Anterior cingulate cortex (tissue), 58 donors: ENCODE data around the gene RAB31.
"Not testable (repeated sequence)": the region's sequence is repeated elsewhere in the genome, so short reads cannot be mapped to it uniquely, and the experiment has no call there.

Experiments
- DNase-seq, 58 donors: peaks; one replicate each; lab custom pipeline; 2025; lab: John Stamatoyannopoulos, UW

Gene RAB31

DNA sequence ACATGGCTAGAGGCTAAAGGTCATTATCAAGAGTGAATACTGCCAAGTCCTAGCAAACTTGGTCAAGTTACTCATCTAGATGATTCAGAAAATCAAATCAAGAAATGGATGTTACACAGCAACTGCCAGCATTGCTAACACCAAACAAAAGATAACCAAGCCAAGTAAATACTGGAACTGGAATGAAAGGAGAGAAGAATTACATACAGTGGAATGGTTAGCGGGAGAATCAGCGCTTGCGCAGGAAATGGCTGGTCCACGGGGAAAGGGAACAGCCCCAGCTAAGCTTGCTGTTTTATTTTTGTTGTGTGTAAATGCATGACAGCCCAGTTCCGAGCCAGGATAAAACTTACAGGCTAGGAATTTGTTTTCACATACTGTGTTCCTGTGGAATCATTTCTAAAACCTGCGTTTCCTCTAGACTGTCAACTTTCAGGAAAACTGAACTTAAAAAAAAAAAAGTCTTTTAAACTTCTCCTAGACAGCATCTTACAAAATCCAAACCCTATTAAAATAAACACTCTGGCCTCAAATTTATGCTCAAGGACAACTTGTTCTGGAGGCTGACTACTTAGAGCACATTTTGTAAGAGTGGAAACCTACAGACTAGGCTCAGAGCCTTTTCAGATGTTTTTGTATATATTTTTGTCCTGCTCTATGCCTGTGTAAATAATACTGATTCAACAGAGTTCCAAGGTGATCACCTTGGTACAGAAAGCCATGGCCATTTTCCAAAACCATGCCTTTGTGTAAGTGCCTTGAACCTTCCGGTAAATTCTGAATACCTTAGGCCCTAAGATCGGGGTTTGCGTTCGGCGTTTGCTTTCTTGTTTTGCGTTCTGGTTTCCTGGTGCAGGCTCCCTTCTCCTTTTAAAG, 146.9 kb downstream of the RAB31 start:
- DNase-seq = no peak

DNA sequence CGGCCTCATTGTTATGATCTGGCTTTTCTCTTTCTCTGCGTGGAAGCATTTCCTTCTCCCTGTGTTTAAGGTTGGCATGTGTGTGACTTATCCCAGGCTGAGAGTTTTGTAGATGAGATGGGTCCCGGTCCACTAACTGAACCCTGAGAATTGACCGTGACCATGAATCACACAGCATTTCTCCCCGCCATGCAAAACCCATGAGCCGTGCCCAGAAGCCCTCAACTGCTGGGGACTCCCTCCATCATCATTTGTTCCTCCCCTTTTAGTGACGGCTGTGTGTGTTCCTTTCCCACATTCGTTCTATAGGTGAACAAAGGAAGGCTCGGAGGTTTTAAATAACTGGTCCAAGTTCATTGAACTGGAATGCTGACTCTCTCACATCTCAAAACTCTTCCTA, 147.6 kb downstream of the RAB31 start:
- no peak for DNase-seq

DNA sequence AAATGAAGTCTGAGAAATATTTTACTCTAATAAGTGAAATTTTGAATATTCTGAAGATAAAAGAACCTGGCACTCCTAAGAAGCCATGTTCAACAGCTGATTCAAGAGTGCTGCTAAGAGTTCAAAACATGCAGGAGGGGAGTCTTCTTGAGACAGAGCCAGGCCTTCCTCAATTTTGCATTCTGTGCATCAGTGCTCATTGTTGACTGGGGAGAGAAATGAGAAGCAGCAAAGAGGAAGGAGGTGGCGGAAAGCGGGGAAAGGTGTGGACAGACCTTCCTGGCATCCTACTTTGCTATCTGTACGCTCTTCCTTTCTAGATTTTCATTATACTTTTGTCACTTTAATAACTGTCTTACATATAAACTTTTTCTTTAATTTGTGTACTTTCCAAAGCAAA, 148.0 kb downstream of the RAB31 start:
- no peak for DNase-seq

DNA sequence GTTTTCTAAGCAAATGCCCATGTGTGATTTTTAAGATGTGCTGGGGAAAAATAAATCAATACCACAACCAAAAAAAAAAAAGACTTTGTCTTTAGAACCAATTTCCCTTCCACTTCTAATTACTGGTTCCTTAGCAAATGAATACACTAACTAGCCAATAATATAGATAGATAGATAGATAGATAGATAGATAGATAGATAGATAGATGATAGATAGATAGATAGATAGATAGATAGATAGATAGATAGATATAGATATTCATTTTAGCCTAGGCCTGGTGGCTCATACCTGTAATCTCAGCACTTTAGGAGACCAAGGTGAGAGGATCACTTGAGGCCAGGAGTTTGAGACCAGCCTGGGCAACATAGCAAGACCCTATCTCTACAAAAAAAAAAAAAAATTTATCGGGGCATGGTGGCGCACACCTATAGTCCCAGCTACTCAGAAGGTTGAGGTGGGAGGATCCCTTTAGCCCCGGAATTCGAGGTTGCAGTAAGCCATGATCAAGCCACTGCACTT, 149.4 kb downstream of the RAB31 start:
- not testable (repeated sequence) for DNase-seq

DNA sequence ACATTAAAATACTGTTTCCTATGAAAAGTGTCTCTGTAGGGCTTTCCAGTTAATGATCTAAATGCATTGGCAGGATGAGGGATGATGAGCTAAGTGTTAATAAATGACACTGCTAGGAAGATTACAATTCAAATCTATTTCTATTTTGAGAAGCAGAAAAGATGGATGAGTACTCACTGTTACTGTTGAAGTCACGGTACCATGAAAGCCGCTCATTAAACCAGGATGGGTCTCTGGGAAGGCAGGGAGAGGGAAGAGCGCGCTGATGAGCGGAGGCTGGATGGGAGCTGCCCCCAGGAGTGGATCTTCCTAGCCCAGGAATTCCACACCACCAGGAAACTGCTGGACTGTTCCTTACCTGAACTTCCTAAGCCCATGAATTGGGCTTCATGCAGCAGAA, 150.5 kb downstream of the RAB31 start:
- DNase-seq = no peak

DNA sequence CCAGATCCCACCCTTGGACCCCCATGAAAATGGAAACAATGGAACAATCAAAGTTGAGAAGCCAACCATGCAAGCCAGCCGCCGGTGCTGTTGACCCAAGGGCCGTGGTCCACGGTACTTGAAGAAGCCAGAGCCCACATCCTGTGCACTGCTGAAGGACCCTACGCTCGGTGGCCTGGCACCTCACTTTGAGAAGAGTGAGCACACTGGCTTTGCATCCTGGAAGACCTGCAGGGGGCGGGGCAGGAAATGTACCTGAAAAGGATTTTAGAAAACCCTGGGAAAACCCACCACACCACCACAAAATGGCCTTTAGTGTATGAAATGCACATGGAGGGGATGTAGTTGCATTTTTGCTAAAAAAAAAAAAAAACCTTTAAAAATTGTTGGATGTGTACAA, 151.1 kb downstream of the RAB31 start:
- DNase-seq = no peak

DNA sequence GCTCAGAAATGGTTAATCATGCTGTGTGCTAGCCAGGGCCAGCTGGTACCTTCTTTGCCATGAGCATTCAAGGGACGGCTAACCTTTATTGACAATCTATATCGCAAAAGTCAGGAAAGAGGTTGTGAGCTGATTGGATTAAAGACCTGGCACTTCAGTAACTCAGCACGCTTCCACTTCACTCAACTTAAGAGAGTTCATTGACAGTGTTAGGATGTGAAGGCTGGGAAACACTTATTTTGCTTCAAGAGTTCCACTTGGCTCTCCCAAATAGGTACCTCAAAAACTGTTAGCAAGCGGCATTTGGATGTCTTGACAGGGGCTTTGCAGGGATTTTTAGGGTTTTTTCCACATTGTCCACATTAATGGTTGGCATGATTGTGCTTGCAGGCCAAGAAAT, 152.6 kb downstream of the RAB31 start:
- DNase-seq = no peak

DNA sequence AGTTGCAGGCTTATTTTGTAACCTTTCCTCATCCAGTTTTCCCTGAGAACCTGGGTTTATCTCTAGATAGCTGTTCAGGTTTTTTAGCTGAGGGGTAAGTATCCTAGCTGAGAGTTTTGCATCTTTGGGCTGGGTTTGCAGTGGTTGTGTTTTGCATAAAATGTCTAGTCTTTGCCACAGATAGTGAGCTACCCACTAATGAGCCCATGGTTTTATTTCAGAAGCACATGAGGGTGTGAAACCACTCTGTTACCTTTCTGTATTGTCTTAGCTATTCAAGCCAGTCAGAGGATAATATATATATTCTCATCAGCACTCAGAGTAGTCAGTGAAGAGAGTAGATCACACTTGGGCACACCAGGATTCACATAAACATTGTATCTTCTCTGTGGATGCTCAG, 153.1 kb downstream of the RAB31 start:
- no peak for DNase-seq

DNA sequence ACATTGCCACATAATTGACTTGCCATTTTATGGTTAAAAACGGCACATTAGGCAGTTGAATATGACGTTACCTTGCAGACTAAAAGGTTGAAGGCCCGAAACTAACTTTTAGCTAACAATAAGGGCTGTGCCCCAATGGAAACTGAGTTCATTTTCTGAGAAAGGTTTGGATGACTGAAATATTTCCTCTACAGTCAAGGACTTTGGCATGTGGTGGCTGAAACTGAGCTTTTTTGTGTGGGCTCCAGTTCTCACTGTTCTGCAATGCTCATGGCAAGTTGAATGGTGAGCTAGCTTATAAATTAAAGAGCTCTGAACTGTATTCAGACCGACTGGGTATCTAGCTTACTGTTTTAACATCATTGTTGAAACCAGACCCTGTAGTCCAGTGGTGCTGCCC, 153.8 kb downstream of the RAB31 start:
- no peak for DNase-seq

DNA sequence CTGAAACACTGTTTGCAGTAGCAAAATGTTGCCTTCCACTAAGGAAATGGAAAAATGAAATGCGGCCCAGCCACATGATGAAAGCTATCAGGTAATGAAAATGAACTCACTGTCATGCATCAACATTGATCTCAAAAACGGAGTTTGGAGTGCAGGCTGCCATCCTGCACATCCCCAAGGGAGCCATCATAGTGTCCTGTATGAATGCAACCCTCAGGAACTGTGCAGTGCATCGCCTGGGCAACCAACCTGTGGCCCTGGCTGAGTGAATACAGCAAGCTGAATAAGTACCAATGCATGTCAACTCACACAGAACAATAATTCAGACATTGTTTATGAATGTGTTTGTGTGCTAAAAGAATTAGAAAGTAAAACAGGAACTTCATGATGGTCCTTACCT, 154.6 kb downstream of the RAB31 start:
- DNase-seq = no peak

DNA sequence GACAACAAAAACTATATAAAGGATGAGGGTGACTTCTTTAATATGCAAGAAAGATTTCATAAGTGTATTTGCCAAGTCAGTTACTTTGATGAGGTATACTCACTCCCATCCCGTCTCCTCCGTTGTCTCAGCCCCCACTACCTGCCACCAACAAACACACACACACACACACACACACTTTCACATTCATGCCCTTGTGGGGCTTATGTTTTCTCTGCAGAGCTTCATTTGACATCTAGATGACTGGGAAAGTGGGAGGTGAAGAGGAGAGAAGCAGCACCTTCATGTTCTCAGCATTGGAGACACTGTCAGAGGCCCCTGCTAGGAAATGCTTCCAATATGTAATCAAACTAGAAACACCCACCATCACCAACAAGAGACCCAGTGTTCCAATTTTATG, 155.2 kb downstream of the RAB31 start:
- DNase-seq = no peak

DNA sequence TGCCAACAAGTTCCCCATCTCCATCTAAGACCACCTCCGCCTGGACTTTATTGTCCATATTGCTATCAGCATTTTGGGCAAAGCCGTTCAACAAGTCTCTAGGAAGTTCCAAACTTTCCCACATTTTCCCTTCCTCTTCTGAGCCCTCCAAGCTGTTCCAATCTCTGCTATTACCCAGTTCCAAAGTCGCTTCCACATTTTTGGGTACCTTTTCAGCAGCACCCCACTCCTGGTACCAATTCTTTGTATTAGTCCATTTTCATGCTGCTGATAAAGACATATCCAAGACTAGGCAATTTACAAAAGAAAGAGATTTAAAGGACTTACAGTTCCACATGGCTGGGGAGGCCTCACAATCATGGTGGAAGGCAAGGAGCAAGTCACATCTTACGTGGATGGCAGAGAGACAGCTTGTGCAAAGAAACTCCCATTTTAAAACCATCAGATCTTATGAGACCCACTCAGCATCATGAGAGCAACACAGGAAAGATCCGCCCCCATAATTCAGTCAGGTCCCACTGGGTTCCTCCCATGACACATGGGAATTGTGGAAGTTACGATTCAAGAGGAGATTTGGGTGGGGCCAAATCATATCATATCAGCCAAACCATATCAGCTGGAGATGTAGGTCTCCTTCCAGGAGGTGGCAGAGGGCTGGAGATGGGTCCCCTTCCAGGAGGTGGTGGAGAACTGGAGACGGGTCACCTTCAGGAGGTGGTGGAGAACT, 157.8 kb downstream of the RAB31 start:
- no peak for DNase-seq

DNA sequence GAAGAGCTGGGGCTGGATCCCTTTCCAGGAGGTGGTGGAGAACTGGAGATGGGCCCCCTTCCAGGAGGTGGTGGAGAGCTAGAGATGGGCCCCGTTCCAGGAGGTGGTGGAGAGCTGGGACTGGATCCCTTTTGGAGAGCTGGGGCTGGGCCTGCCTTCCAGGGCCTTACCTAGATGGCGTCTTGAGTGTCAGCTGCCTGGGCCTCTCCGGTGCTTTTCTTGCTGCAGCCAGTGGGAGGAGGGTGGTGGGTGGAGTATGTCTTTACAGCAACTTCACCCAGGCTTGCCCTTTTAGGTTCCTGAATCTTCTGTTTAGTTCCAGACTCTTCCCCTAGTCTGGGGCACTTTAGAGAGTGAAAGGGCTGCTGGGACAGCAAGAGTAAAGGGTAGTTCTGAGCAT, 158.5 kb downstream of the RAB31 start:
- DNase-seq = no peak

DNA sequence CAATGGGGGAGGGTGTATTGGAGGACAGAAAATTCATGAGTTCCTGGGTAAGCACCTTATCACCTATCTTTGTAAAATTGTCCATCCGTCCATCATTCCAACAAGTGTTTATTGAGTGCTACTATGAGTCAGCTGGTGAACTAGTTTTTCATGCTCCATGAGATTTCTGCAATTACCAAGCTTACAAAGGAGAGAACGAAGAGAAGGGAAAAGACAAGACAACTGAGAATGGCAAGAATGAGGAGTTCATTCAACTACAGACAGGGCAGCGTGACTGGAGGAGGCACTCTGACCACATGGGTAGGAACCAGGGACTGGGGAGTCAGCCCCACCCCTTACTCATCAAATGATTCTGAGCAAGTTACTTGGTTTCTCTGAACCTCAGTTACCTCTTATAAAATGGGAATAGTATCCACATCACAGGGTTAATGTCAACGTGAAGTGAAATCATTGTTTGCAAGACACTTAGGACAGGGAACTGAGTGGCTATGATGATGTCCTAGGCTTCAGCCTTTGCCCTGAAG, 159.0 kb downstream of the RAB31 start:
- DNase-seq = no peak

DNA sequence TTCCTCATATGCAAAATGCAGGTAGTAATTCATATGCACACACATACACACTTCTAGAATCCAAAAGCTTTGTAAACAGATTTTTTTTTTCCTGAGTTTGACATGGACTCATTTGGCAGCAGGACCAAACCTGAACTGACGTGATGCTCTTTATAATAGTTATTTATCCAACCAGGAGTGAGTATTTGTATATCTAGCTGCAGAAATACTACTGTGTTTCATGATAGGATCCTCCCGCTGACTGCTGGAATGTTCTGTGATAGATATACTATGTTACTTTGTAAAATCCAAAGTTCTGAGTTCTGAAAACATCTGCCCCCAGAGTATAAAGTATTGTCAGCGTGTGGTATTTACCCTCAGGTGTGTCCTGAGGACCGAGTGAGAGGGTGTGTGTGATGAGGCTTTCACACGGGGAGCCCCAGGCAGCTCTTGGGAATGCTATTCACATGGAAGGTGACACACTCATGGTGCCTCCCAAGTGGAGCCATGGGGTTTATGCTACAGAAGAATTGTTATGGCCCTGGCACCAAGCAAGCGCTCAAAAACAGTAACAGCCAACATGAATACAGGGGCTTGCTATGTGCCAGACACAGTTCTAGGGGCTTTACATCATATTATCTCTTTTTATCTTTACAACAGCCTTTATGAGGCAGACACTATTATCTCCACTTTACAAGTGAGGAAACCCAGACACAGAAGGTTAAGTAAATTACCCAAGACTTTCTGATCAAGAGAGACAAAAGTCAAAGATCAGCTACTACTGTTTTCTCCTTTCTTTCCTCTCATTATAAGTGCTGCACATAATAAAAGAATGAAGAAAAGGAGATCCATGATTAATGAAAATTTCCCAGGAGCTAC, 161.0 kb downstream of the RAB31 start:
- DNase-seq = no peak

DNA sequence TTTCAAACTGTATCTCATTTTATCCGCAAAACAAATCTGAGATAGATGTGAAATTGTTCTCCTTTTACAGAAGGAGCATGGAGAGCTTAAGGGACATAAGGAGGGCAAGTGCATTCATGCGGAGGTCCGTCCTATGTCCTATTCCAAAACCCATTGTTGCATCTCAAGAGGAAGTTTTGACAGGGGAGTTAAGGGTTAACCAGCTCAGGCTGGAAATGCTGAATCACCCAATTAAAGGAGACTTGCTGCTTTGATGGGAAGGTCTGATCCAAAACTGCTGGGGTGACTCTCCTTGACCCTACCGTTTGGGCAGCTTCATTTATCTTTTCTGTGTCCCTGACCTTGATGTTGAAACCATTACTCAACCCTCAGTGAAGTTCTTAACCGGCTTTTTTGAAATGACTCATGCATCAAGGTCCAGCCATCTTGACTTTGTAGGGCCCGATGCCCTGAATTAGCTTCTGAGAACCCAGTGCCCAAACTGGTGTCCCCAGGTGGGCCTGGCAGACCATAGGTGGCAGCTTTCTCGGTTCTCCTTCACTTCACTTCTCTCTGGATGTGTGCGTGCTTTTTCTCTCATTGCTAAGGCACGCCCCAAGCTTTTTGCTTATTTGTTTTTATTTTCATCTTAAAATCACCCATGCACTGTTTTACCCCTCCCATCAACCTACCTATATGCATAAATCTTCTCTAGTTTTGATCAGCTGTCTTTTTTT, 161.8 kb downstream of the RAB31 start:
- DNase-seq = no peak

DNA sequence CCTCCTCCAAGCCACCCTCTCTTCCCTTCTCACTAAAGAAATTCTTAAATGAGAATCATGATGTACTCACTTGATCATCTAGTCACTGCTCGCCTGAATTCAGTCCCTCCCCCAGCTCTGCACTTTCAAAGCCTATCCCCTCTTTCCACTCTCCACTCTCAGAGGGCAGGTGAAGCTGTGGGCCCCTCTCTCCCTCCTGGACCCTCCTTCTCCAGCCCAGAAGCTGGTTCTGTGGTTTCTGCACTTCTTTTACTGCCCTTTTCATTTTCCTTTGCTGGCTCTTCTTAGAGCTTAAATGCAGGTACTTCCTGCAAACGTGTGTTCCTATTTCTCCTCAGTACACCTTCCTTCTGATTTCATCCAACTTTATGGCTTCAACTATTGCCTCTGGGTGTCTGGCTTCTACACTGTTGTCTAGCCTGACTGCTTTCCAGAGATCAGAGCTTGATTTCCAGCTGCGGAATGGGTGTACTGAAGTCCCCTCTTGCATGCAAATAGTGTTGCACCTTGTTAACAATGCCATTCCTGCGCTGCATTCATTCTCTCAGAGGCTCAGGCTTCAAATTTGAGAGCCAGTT, 162.4 kb downstream of the RAB31 start:
- no peak for DNase-seq

DNA sequence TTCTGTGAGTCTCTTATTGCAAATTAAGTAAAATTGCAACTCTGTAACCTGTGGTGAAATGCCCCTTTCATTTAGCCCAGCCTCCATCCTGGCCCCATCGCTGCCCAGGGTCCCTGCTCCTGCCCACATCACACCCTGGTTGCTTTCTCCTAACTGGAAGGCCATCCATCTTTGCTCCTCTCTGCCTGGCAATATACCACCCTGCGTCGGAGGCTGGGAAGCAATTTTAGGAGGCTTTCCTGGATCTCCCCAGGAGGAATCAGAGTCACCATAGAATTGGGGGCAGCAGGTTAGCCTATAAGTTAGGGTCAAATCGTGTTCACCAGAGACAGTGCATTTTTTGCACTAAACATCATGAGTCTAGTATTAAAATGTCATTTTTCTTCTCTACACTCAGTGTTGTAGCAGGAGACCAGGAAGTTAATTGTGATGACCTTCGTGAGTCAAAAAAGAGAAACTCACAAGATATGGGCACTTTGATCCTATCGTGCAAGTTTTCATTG, 163.2 kb downstream of the RAB31 start:
- DNase-seq = no peak

DNA sequence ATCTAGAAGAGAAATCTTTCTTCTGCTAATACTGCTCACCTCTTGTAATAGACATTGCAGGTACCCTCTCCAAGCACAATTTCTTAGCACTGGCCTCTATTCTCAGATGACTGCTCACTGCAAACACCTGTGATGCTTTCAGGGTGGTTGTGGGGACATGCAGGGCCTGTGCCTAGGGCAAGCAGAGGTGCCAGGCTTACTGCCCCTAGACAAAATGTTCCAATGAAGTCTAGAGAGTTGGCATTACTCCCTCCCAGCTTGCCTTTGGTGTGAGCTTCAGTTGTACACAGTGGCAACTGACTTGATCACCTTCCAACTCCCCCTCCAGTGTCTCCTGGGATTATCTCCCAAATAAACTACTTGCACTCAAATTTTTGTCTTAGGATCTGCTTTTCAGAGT, 164.7 kb downstream of the RAB31 start:
- no peak for DNase-seq
